Hepatocyte (in vitro differentiated cells): ENCODE data around the gene BTN1A1. TPM values are rescaled to one million over a fixed set of nuclear protein-coding genes. Genes with fewer than 3 reads are reported as not detected.

Experiments
- DNase-seq: peaks from one replicate; pipeline ENCODE4 v3.0.0-alpha.2; 2016; ENCODE audit warnings: low spot score
- H2AFZ ChIP-seq: fragments of 200-600 bp; sonication (generic); 2 replicates; pipeline ENCODE4 v1.6.0; 2016; ENCODE audit warnings: antibody characterized with exemption, mild to moderate bottlenecking
- H3K27ac ChIP-seq: fragments of 200-600 bp; sonication (generic); 2 replicates; pipeline ENCODE4 v1.5.1; 2016; ENCODE audit warnings: mild to moderate bottlenecking
- H3K27me3 ChIP-seq: fragments of 200-600 bp; sonication (generic); 2 replicates; pipeline ENCODE4 v1.6.1; 2016
- H3K36me3 ChIP-seq: fragments of 200-600 bp; sonication (generic); replicated peaks from 2 replicates; pipeline ENCODE4 v1.5.1; 2016; ENCODE audit warnings: low read depth; ENCODE audit not compliant: insufficient read depth
- H3K4me1 ChIP-seq: fragments of 200-600 bp; sonication (generic); 2 replicates; pipeline ENCODE4 v1.5.1; 2016; ENCODE audit warnings: mild to moderate bottlenecking, moderate library complexity; ENCODE audit not compliant: insufficient read depth
- H3K4me2 ChIP-seq: fragments of 200-600 bp; sonication (generic); 2 replicates; pipeline ENCODE4 v1.6.0; 2016
- H3K4me3 ChIP-seq: fragments of 200-600 bp; sonication (generic); 2 replicates; pipeline ENCODE4 v1.5.1; 2016; ENCODE audit warnings: mild to moderate bottlenecking
- H3K79me2 ChIP-seq: fragments of 200-600 bp; sonication (generic); 2 replicates; pipeline ENCODE4 v1.6.0; 2017; ENCODE audit warnings: mild to moderate bottlenecking
- H3K9me2 ChIP-seq: fragments of 200-600 bp; sonication (generic); replicated peaks from 2 replicates; pipeline ENCODE4 v1.6.0; 2017; ENCODE audit warnings: mild to moderate bottlenecking; ENCODE audit not compliant: insufficient read depth
- H3K9me3 ChIP-seq: fragments of 200-600 bp; sonication (generic); 2 replicates; pipeline ENCODE4 v1.5.1; 2016; ENCODE audit warnings: low read depth, mild to moderate bottlenecking
- H4K20me1 ChIP-seq: fragments of 200-600 bp; sonication (generic); 2 replicates; pipeline ENCODE4 v1.6.0; 2016; ENCODE audit warnings: mild to moderate bottlenecking; ENCODE audit not compliant: insufficient read depth, poor library complexity, severe bottlenecking
- EZH2 ChIP-seq: fragments of 200-600 bp; sonication (generic); IDR thresholded peaks from 2 replicates; pipeline ENCODE4 v1.6.1; 2016; ENCODE audit warnings: antibody characterized with exemption, mild to moderate bottlenecking, borderline replicate concordance
- EZH2phosphoT487 ChIP-seq: fragments of 200-600 bp; sonication (generic); IDR thresholded peaks from one replicate; pipeline ENCODE4 v1.6.1; 2018; ENCODE audit warnings: antibody characterized with exemption, mild to moderate bottlenecking, low read depth, moderate library complexity; ENCODE audit not compliant: unreplicated experiment, severe bottlenecking
- WGBS: methylation state at CpG from one replicate; pipeline ENCODE4 v1.1.6; 2016; ENCODE audit warnings: low lambda C conversion rate; ENCODE audit errors: missing lambda C conversion rate; 5-methylcytosine and 5-hydroxymethylcytosine counted together
- polyA plus RNA-seq: library from polyadenylated mRNA; unstranded; fragments of >200 nt; fragmentation: Nextera tagmentation; extraction: Ambion mirVana; gene quantifications from 2 replicates; pipeline ENCODE4 v1.2.1, GENCODE V29; 2016
- total RNA-seq: library from RNA; depleted of rRNA; stranded (reverse); fragments of >200 nt; gene quantifications from 2 replicates; pipeline ENCODE4 v1.2.3, GENCODE V29; 2014
- TF ChIP-seq, protein P1 (sequence below): fragments of 200-600 bp; sonication (generic); IDR thresholded peaks from 2 replicates; pipeline ENCODE4 v1.5.1; 2016; ENCODE audit warnings: antibody characterized with exemption, mild to moderate bottlenecking; ENCODE audit not compliant: poor library complexity

BTN1A1 gene
- total and polyA plus RNA-seq, 2 experiments from 2014 or later = 0.59 to 0.60 TPM

DNA sequence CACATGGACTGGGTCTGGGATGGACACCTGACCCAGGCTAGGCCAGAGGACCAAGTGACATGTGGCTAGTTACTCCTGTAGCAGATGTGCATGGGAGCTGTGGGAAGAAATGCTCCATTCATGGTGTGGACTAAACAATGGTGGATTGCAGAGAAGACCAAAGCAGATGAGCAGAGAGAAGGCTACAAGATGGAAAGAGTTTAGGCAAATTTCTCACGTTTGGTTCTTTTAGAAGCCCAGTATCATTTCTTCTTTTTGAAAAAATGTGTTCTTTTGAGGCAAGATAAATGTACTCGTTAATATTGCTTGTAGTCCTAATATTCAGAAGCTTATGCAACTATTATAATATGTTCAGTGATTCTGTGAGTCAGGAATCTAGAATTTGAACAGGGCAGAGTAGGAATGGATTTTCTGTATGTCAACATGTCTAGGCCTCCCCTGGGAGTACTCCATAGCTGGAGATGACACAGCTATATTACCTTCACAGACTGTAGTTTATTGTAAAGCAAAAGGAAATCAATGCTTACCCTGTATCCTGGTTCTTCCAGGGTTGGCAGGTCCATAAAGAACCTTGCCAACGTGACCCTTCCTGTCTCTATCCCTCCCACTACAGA lies 44.6 kb upstream of the BTN1A1 start:
- Histone ChIP-seq H3K4me2 (no peak overlapping the region), H3K27ac (no peak overlapping the region), H3K36me3 (no peaks in the 10 kb centered on the region), H3K79me2 (peaks cover 20% of the 10 kb centered on the region), H3K9me2 (no peaks in the 10 kb centered on the region), H3K4me3 (no peak overlapping the region), H4K20me1 (no peaks in the 10 kb centered on the region), H2AFZ (no peak overlapping the region), H3K27me3 (no peaks in the 10 kb centered on the region), H3K4me1 (peaks cover 13% of the 10 kb centered on the region), H3K9me3 (no peaks in the 10 kb centered on the region)
- DNase-seq = no peak
- 91% methylated on average over 3 of the region's 3 CpGs for WGBS
- TF ChIP-seq EZH2 = no peak
- TF ChIP-seq EZH2phosphoT487 = no peak
- TF ChIP-seq, protein P1, sequence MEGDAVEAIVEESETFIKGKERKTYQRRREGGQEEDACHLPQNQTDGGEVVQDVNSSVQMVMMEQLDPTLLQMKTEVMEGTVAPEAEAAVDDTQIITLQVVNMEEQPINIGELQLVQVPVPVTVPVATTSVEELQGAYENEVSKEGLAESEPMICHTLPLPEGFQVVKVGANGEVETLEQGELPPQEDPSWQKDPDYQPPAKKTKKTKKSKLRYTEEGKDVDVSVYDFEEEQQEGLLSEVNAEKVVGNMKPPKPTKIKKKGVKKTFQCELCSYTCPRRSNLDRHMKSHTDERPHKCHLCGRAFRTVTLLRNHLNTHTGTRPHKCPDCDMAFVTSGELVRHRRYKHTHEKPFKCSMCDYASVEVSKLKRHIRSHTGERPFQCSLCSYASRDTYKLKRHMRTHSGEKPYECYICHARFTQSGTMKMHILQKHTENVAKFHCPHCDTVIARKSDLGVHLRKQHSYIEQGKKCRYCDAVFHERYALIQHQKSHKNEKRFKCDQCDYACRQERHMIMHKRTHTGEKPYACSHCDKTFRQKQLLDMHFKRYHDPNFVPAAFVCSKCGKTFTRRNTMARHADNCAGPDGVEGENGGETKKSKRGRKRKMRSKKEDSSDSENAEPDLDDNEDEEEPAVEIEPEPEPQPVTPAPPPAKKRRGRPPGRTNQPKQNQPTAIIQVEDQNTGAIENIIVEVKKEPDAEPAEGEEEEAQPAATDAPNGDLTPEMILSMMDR = no peak

DNA sequence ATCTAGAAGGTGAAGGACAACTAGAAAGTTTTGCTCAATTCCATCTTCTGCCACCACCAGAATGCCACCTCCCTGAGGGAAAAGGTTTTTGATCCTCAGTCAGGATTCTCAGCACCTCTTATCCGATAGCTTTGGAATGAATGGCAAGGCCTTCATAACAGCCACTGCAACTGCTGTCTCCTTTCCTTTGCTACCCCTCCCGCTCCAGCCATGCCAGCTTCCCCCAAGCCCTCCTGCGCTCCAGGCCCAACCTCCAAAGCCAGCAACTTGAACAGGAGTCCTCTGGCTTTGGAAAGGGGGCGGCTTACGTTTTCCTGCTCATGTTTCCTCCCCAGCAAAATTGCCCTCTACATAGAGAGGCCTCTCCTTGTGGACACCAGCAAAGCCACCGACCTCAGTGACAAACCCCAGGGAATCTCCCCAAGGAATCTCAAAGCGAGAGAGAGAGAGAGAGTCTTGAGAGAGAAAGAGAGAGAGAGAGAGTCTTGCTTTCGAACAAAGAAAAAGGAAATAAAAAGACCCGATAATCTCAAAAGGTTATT lies 42.8 kb upstream of the BTN1A1 start:
- H2AFZ ChIP-seq = peak overlapping the region; percentile 79

DNA sequence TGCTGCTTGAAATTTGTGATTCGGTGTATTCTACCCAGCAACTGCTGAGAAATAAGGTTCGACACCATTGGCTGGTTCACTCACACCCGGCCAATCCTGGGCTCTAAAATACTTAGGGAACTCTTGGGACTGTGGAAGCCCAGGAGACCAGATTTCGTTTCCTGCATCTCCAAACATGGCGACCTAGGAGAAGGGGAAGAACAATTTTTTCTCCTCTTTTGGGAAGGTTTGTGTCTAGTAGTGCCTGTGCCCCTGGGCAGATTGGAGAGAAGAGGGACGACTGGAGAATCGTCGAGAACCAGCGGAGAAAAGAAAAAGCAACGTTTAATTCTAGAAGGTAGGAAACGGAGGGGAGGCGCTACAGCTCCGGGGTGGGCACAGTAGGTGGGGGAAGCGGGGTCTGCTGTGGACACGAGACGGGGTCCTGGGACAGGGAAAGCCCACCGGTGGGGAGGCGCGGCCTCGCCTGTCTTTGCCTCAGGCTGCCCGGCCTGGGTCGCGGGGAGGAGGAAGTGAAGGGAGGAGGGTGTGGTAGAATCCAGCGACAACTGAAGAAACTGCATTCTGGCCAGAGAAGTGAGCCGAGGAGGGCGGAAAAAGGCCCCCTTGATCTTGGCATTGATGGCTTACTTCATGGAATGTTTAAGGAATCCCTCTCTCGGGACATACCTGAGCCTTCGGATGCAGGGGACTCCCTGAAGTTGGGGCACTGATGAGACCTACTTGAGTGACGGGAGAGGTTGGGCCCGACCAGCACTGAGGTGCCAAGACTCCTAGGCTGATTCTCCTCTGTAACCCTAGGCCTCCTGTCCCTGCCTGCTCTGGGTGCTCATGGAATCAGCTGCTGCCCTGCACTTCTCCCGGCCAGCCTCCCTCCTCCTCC lies 42.1 kb upstream of the BTN1A1 start, which contains the start of gene BTN2A1:
BTN2A1 (plus strand) TSS at position 150 of the 883 bp plus-strand sequence; CDS start at position 832, 682 bp downstream.
- peak within 1 kb of the TSS; percentile 49 for H3K4me3 ChIP-seq

More for the DNA sequence above, 42.8 kb upstream of the BTN1A1 start:
- Histone ChIP-seq H3K4me1 (peaks cover 13% of the 10 kb centered on the region), H3K27me3 (no peaks in the 10 kb centered on the region), H3K9me3 (no peaks in the 10 kb centered on the region), H4K20me1 (peaks cover 5% of the 10 kb centered on the region), H3K36me3 (no peaks in the 10 kb centered on the region), H3K27ac (peak overlapping the region; percentile 91), H3K4me2 (peak overlapping the region; percentile 70), H3K79me2 (peaks cover 34% of the 10 kb centered on the region), H3K9me2 (no peaks in the 10 kb centered on the region), H3K4me3 (no peak overlapping the region)
- 15% methylated on average over 9 of the region's 9 CpGs for WGBS
- TF ChIP-seq EZH2 = no peak
- TF ChIP-seq, protein P1 = no peak
- TF ChIP-seq EZH2phosphoT487 = no peak
- DNase-seq = peak; percentile 45

More for the DNA sequence above, 42.1 kb upstream of the BTN1A1 start, which contains the start of gene BTN2A1:
- no peaks in the 10 kb centered on the region for H3K36me3 ChIP-seq
- H3K4me1 ChIP-seq = peaks cover 13% of the 10 kb centered on the region
- H4K20me1 ChIP-seq = peaks cover 5% of the 10 kb centered on the region
- H3K9me2 ChIP-seq = no peaks in the 10 kb centered on the region
- peak; percentile 93 for DNase-seq
- peak within 1 kb of the TSS; percentile 82 for H2AFZ ChIP-seq
- peak within 1 kb of the TSS; percentile 83 for H3K4me2 ChIP-seq
- peaks cover 38% of the 10 kb centered on the region for H3K79me2 ChIP-seq
- H3K27ac ChIP-seq = peak within 1 kb of the TSS; percentile 95
- under 1% methylated on average over 28 of the region's 31 CpGs for WGBS
- no peak for TF ChIP-seq EZH2phosphoT487
- TF ChIP-seq, protein P1 = peak; percentile 13
- H3K9me3 ChIP-seq = no peaks in the 10 kb centered on the region
- H3K27me3 ChIP-seq = no peaks in the 10 kb centered on the region
